ENCODE data around the gene RAB5IF.
"Not testable (repeated sequence)": the region's sequence is repeated elsewhere in the genome, so short reads cannot be mapped to it uniquely, and the experiment has no call there.

The RAB5IF gene

GRCh38 chr20:36629719-36630681 is 24.4 kb downstream of the RAB5IF start:
- H3K9me3 ChIP-seq (ENCODE audit: control insufficient read depth, low read length): no peaks in the 10 kb centered on the region
- no peaks in the 10 kb centered on the region for H3K4me1 ChIP-seq (ENCODE audit: control insufficient read depth, insufficient read depth, low read length, poor library complexity, severe bottlenecking)
- H3K27ac ChIP-seq (ENCODE audit: low read depth, low read length, severe bottlenecking): no peak overlapping the region
- no peaks in the 10 kb centered on the region for H3K36me3 ChIP-seq (ENCODE audit: control insufficient read depth, insufficient read depth, low read length)
- H3K4me3 ChIP-seq (ENCODE audit: extremely low read depth, insufficient read depth, low read length, poor library complexity, severe bottlenecking): no peak overlapping the region
- 87 to 97% methylated on average over 8 to 11 of the region's 15 CpGs for WGBS, 2 experiments (ENCODE audit: insufficient coverage in 2 of 2)

- H3K4me3 ChIP-seq (ENCODE audit: extremely low read depth, insufficient read depth, low read length, poor library complexity, severe bottlenecking): no peak overlapping the region
- H3K36me3 ChIP-seq (ENCODE audit: control insufficient read depth, insufficient read depth, low read length): no peaks in the 10 kb centered on the region
- H3K27ac ChIP-seq (ENCODE audit: low read depth, low read length, severe bottlenecking): no peak overlapping the region
- WGBS, 2 experiments (ENCODE audit: insufficient coverage in 2 of 2): 95 to 96% methylated on average over 6 of the region's 6 CpGs
- no peaks in the 10 kb centered on the region for H3K4me1 ChIP-seq (ENCODE audit: control insufficient read depth, insufficient read depth, low read length, poor library complexity, severe bottlenecking)
- no peaks in the 10 kb centered on the region for H3K9me3 ChIP-seq (ENCODE audit: control insufficient read depth, low read length)
Measured at GRCh38 chr20:36631646-36632045, 26.1 kb downstream of the RAB5IF start.

DNA sequence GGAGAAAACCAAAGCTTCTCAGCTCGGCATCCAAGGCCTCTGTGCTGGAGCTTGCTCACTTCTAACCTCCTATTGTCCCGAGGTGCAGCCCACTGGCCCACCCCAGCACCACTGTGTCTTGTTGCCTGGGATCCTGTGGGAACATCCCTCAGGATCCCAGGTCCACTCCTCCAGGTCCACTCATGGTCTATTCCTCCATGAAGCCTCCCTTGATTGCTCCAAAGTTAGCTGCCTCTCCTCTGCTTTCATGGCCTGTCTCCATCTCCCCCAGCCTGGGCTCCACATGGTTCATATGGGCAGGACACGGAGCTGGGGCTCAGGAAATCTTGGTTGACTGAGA is 26.5 kb downstream of the RAB5IF start:
- WGBS, 2 experiments (ENCODE audit: insufficient coverage in 2 of 2): 86 to 92% methylated on average over 3 of the region's 3 CpGs
- Histone ChIP-seq H3K36me3 (ENCODE audit: control insufficient read depth, insufficient read depth, low read length) (no peaks in the 10 kb centered on the region), H3K27ac (ENCODE audit: low read depth, low read length, severe bottlenecking) (no peak overlapping the region), H3K9me3 (ENCODE audit: control insufficient read depth, low read length) (no peaks in the 10 kb centered on the region), H3K4me3 (ENCODE audit: extremely low read depth, insufficient read depth, low read length, poor library complexity, severe bottlenecking) (no peak overlapping the region), H3K4me1 (ENCODE audit: control insufficient read depth, insufficient read depth, low read length, poor library complexity, severe bottlenecking) (no peaks in the 10 kb centered on the region)

DNA sequence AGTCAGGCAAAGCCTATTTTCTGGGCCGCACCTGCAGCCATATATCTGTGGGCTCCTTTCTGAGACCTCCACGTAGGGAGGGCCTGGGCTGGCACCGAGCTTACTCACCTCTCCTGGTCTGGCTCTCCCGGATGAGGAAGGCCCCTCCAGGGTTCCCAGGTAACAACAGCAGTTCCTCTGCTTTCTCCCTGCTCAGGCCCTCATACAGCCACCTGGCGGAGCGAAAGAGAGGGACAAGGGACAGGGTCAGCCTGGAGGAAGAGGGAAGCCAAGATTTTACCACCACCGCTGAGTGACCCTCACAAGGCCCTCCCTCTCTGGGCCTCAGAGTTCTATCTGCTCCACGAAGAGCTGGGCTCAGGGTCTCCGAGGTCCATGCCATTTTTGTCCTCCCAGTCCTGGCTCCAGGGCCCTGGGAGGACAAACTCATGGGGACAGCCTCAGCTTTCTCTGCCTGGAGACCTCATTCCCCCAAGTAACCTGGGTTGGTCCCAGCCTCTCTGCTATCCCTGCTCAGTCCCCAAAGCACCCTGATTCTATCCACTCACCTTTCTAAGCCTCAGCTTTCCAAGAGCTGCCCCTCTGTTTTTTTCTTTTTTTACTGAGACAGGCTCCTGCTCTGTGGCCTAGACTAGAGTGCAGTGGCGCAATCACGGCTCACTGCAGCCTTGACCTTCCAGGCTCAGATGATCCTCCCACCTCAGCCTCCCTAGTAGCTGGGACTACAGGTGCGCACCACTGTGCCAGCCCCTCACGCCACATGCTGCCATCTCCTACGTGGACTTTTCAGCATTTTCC is 27.1 kb downstream of the RAB5IF start:
- Histone ChIP-seq H3K4me3 (ENCODE audit: extremely low read depth, insufficient read depth, low read length, poor library complexity, severe bottlenecking) (no peak overlapping the region), H3K9me3 (ENCODE audit: control insufficient read depth, low read length) (no peaks in the 10 kb centered on the region), H3K27ac (ENCODE audit: low read depth, low read length, severe bottlenecking) (no peak overlapping the region), H3K36me3 (ENCODE audit: control insufficient read depth, insufficient read depth, low read length) (no peaks in the 10 kb centered on the region), H3K4me1 (ENCODE audit: control insufficient read depth, insufficient read depth, low read length, poor library complexity, severe bottlenecking) (no peaks in the 10 kb centered on the region)
- 84 to 91% methylated on average over 11 of the region's 14 CpGs for WGBS, 2 experiments (ENCODE audit: insufficient coverage in 2 of 2)

GRCh38 chr20:36633285-36633772 is 27.8 kb downstream of the RAB5IF start:
- H3K4me3 ChIP-seq (ENCODE audit: extremely low read depth, insufficient read depth, low read length, poor library complexity, severe bottlenecking): no peak overlapping the region
- H3K4me1 ChIP-seq (ENCODE audit: control insufficient read depth, insufficient read depth, low read length, poor library complexity, severe bottlenecking): no peaks in the 10 kb centered on the region
- WGBS, 2 experiments (ENCODE audit: insufficient coverage in 2 of 2): 92 to 93% methylated on average over 8 to 9 of the region's 9 CpGs
- H3K27ac ChIP-seq (ENCODE audit: low read depth, low read length, severe bottlenecking): no peak overlapping the region
- no peaks in the 10 kb centered on the region for H3K9me3 ChIP-seq (ENCODE audit: control insufficient read depth, low read length)
- no peaks in the 10 kb centered on the region for H3K36me3 ChIP-seq (ENCODE audit: control insufficient read depth, insufficient read depth, low read length)

GRCh38 chr20:36634342-36634741 is 28.8 kb downstream of the RAB5IF start:
- Histone ChIP-seq H3K36me3 (ENCODE audit: control insufficient read depth, insufficient read depth, low read length) (no peaks in the 10 kb centered on the region), H3K4me3 (ENCODE audit: extremely low read depth, insufficient read depth, low read length, poor library complexity, severe bottlenecking) (no peak overlapping the region), H3K27ac (ENCODE audit: low read depth, low read length, severe bottlenecking) (no peak overlapping the region), H3K4me1 (ENCODE audit: control insufficient read depth, insufficient read depth, low read length, poor library complexity, severe bottlenecking) (no peaks in the 10 kb centered on the region), H3K9me3 (ENCODE audit: control insufficient read depth, low read length) (no peaks in the 10 kb centered on the region)
- 90% methylated on average over 10 of the region's 11 CpGs for WGBS, 2 experiments (ENCODE audit: insufficient coverage in 2 of 2)

GRCh38 chr20:36638876-36639400 is 33.4 kb downstream of the RAB5IF start:
- not testable (repeated sequence) for H3K9me3 ChIP-seq (ENCODE audit: control insufficient read depth, low read length); H3K4me3 ChIP-seq (ENCODE audit: extremely low read depth, insufficient read depth, low read length, poor library complexity, severe bottlenecking); H3K36me3 ChIP-seq (ENCODE audit: control insufficient read depth, insufficient read depth, low read length); H3K27ac ChIP-seq (ENCODE audit: low read depth, low read length, severe bottlenecking); H3K4me1 ChIP-seq (ENCODE audit: control insufficient read depth, insufficient read depth, low read length, poor library complexity, severe bottlenecking)
- 93% methylated on average over 10 to 11 of the region's 12 CpGs for WGBS, 2 experiments (ENCODE audit: insufficient coverage in 2 of 2)

- Histone ChIP-seq H3K4me3 (ENCODE audit: extremely low read depth, insufficient read depth, low read length, poor library complexity, severe bottlenecking) (no peak overlapping the region), H3K27ac (ENCODE audit: low read depth, low read length, severe bottlenecking) (no peak overlapping the region), H3K9me3 (ENCODE audit: control insufficient read depth, low read length) (no peaks in the 10 kb centered on the region), H3K36me3 (ENCODE audit: control insufficient read depth, insufficient read depth, low read length) (no peaks in the 10 kb centered on the region), H3K4me1 (ENCODE audit: control insufficient read depth, insufficient read depth, low read length, poor library complexity, severe bottlenecking) (peaks cover 3% of the 10 kb centered on the region)
- WGBS, 2 experiments (ENCODE audit: insufficient coverage in 2 of 2): 80 to 88% methylated on average over 3 of the region's 3 CpGs
Measured at GRCh38 chr20:36641506-36641843, 35.9 kb downstream of the RAB5IF start.

DNA sequence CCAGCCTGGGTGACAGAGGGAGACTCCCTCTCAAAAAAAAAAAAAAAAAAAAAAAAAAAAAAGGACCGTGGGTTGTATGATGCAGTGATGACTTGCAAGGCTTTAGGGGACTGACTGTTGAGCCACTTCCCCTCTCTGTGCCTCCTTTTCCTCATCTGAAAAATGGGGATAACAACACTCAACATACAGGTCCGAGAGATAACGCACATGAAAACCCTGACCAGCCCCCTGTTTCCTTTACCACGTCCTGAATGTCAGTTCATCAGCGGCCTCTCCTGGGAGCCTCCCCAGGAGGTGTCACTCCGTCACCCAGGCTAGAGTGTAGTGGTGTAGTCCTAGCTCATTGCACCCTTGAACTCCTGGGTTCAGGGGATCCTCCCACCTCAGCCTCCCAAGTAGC is 36.6 kb downstream of the RAB5IF start:
- Histone ChIP-seq H3K27ac (ENCODE audit: low read depth, low read length, severe bottlenecking) (no peak overlapping the region), H3K9me3 (ENCODE audit: control insufficient read depth, low read length) (no peaks in the 10 kb centered on the region), H3K4me3 (ENCODE audit: extremely low read depth, insufficient read depth, low read length, poor library complexity, severe bottlenecking) (no peak overlapping the region), H3K4me1 (ENCODE audit: control insufficient read depth, insufficient read depth, low read length, poor library complexity, severe bottlenecking) (peaks cover 3% of the 10 kb centered on the region), H3K36me3 (ENCODE audit: control insufficient read depth, insufficient read depth, low read length) (no peaks in the 10 kb centered on the region)
- WGBS, 2 experiments (ENCODE audit: insufficient coverage in 2 of 2): 78 to 100% methylated on average over 1 to 4 of the region's 6 CpGs

DNA sequence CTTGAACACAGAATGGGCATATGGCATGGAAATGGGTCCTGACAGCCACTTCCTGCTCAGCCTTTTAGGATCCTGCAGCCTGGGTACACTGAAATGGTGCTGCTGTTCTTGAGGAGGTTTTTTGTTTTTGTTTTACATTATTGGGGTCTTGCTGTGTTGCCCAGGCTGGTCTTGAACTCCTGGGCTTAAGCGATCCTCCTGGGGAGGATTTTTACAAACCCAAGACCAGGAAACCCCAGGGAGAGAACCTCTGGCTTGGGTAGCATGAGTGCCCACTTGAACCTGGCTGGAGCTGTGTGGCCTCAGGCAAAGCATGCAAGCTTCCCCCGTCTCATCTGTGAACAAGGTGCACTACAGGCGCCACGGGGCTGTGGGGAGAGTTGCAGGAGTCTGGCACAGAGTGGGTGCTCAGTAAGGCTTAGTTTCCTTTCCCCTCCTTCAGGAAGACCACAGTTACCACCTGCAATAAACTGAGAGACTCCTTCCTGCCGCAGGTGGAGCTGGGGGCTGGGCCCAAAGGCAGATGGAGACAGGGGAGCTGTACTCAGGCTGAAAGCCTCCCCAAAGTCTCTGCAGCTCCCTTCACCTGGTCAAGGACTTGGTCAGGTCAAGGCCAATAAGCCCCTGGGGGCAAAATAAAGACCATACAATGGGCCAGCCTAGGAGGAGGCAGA is 38.6 kb downstream of the RAB5IF start:
- Histone ChIP-seq H3K9me3 (ENCODE audit: control insufficient read depth, low read length) (no peaks in the 10 kb centered on the region), H3K27ac (ENCODE audit: low read depth, low read length, severe bottlenecking) (no peak overlapping the region), H3K4me1 (ENCODE audit: control insufficient read depth, insufficient read depth, low read length, poor library complexity, severe bottlenecking) (peaks cover 3% of the 10 kb centered on the region), H3K36me3 (ENCODE audit: control insufficient read depth, insufficient read depth, low read length) (no peaks in the 10 kb centered on the region), H3K4me3 (ENCODE audit: extremely low read depth, insufficient read depth, low read length, poor library complexity, severe bottlenecking) (no peak overlapping the region)
- WGBS, 2 experiments (ENCODE audit: insufficient coverage in 2 of 2): 88 to 93% methylated on average over 2 to 3 of the region's 5 CpGs
